ENCODE results near the gene ZBTB11. TPM values are rescaled to one million over a fixed set of nuclear protein-coding genes. Genes with fewer than 3 reads are reported as not detected.
A peak's percentile ranks its signal among the peaks of the same experiment; 100 is the strongest.

Gene ZBTB11
- total RNA-seq, 4 donors from 2014 or later = 22.1 to 34.2 (median 26.7) TPM

DNA sequence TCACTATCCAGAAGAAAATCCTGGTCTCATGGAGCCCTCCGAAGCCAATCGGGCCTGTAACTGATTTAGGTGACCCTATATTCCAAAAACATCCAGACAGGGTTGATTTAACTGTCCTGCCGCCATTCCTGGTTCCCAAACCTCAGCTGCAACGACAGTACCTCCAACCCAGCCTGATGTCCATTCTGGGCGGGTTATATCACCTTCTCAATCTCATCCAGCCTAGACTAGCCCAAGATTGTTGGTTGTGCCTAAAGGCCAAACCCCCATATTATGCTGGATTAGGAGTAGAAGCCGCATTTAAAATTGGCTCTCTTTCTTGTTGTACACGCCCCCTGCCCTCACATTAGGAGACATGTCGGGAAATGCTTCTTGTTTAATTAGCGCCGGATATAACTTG, 36.7 kb downstream of the ZBTB11 start:
- WGBS, 2 donors = 88% methylated on average over 10 of the region's 10 CpGs; no CpG with 5 or more reads in 1 of the 2 donors
- H3K4me3 ChIP-seq (ENCODE audit: low read depth, poor library complexity, severe bottlenecking) = no peak overlapping the region
- intact Hi-C loops (cut with DNase I; ENCODE audit: low total_unique reads) = no loop called here
- no peak for DNase-seq (ENCODE audit: low spot score in 2 of 2)
- TF ChIP-seq POLR2A (IDR thresholded peaks at IDR 0.05) = no peak
- TF ChIP-seq, protein P1, sequence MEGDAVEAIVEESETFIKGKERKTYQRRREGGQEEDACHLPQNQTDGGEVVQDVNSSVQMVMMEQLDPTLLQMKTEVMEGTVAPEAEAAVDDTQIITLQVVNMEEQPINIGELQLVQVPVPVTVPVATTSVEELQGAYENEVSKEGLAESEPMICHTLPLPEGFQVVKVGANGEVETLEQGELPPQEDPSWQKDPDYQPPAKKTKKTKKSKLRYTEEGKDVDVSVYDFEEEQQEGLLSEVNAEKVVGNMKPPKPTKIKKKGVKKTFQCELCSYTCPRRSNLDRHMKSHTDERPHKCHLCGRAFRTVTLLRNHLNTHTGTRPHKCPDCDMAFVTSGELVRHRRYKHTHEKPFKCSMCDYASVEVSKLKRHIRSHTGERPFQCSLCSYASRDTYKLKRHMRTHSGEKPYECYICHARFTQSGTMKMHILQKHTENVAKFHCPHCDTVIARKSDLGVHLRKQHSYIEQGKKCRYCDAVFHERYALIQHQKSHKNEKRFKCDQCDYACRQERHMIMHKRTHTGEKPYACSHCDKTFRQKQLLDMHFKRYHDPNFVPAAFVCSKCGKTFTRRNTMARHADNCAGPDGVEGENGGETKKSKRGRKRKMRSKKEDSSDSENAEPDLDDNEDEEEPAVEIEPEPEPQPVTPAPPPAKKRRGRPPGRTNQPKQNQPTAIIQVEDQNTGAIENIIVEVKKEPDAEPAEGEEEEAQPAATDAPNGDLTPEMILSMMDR (IDR thresholded peaks at IDR 0.05) = no peak

DNA sequence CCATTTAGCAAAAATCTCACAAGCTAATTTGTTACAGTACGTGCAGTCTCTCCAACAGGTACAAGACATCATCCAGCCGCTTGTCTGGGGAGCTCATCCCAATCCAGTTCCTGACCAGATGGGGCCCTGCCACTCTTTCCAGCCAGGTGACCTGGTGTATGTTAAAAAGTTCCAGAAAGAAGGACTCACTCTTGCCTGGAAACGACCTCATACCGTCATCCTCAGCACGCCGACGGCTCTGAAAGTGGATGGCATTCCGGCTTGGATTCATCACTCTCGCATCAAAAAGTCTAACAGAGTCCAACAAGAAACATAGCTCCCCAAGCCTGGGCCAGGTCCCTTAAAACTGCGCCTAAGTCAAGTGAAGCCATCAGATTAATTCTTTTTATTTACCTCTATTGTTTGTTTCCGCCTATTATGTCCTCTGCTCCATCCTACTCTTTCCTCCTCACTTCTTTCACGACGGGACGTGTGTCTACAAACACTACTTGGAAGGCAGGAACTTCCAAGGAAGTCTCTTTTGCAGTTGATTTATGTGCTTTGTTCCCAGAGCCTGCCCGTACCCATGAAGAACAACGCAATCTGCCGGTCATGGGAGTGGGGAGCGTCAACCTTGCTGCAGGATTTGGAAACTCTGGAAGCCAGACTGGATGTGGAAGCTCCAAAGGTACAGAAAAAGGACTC, 37.5 kb downstream of the ZBTB11 start:
- intact Hi-C loops (cut with DNase I; ENCODE audit: low total_unique reads) = no loop called here
- TF ChIP-seq, protein P1 (IDR thresholded peaks at IDR 0.05) = no peak
- TF ChIP-seq POLR2A (IDR thresholded peaks at IDR 0.05) = no peak
- peak in 1 of 2 donors; percentile 60 for DNase-seq (ENCODE audit: low spot score in 2 of 2)
- WGBS, 2 donors = 90% methylated on average over 18 of the region's 18 CpGs; no CpG with 5 or more reads in 1 of the 2 donors
- H3K4me3 ChIP-seq (ENCODE audit: low read depth, poor library complexity, severe bottlenecking) = no peak overlapping the region

DNA sequence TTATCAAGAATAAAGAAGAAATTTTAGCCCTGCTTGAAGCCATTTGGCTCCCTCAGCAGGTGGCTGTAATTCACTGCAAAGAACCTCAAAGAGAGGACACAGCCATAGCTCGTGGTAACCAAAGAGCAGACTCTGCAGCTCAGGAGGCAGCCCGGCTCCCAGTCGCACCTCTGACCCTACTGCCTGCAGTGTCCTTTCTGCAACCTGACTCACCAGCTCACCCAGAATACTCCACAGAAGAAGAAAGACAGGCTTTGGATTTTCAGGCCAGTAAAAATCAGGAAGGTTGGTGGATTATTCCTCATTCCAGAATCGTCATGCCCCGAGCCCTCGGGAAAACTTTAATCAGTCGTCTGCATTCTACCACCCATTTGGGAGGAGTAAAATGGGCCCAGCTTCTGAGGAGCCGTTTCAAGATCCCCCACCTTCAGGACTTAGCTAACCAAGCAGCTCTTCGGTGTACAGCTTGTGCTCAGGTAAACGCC, 38.6 kb downstream of the ZBTB11 start:
- 83 to 86% methylated on average over 9 to 10 of the region's 10 CpGs for WGBS, 2 donors
- DNase-seq (ENCODE audit: low spot score in 2 of 2) = peak in 1 of 2 donors; percentile 48
- intact Hi-C loops (cut with DNase I; ENCODE audit: low total_unique reads) = no loop called here
- TF ChIP-seq POLR2A (IDR thresholded peaks at IDR 0.05) = no peak
- TF ChIP-seq, protein P1 (IDR thresholded peaks at IDR 0.05) = no peak
- H3K4me3 ChIP-seq (ENCODE audit: low read depth, poor library complexity, severe bottlenecking) = no peak overlapping the region

DNA sequence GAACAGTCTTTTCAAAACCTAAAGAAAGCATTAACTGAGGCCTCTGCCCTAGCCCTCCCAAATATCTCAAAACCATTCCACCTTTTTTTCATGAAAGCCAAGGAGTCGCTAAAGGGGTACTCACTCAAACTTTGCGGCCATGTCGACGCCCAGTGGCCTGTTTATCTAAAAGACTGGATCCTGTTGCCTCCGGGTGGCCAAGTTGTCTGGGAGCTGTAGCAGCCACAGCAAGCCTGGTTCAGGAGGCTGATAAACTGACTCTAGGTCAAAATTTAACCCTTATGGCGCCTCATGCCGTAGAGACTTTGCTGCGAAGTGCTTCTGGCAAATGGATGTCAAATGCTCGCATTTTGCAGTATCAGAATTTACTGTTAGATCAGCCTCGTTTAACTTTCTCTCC, 39.5 kb downstream of the ZBTB11 start:
- TF ChIP-seq, protein P1 (IDR thresholded peaks at IDR 0.05) = no peak
- no peak for TF ChIP-seq POLR2A (IDR thresholded peaks at IDR 0.05)
- 94 to 95% methylated on average over 10 of the region's 10 CpGs for WGBS, 2 donors
- intact Hi-C loops (cut with DNase I; ENCODE audit: low total_unique reads) = no loop called here
- DNase-seq (ENCODE audit: low spot score in 2 of 2) = peak in 1 of 2 donors; percentile 39
- H3K4me3 ChIP-seq (ENCODE audit: low read depth, poor library complexity, severe bottlenecking) = no peak overlapping the region

DNA sequence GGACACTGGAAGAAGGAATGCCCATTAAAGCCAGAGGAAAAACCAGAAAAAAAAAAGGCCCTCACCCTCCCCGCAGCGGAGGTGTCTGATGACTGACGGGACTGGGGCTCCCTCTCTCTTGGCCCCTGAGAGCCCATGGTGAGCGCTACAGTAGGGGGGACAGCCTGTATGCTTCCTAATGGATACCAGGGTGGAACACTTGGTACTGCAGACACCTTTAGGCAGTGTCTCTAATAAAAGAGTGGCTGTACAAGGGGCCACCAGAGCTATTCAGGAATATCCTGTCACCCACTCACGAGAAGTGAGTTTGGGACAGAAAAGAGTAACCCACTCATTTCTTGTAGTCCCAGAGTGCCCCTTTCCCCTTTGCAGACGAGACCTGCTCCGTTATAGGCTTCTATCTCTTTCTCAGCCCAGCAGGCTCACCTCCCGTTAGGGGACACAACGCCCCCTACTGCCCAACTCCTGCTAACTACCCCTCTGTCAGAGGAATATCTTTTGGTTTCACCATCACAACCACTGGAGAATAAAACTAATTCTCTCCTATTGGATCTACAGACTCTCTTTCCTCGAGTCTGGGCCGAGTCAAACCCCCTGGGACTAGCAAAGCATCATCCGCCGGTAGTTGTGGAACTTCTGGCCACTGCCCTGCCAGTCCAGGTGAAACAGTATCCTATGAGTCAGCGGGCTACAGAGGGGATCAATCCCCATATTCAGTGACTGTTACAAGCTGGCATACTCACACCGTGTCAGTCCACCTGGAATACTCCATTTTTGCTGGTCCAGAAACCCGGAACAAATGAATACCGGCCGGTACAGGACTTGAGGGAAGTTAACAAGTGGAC, 40.8 kb downstream of the ZBTB11 start:
- peak; percentile 21 to 86 for DNase-seq (ENCODE audit: low spot score in 2 of 2)
- 54% methylated on average over 18 of the region's 18 CpGs for WGBS, 2 donors
- intact Hi-C loops (cut with DNase I; ENCODE audit: low total_unique reads) = no loop called here
- H3K4me3 ChIP-seq (ENCODE audit: low read depth, poor library complexity, severe bottlenecking) = no peak overlapping the region
- no peak for TF ChIP-seq POLR2A (IDR thresholded peaks at IDR 0.05)
- TF ChIP-seq, protein P1 (IDR thresholded peaks at IDR 0.05) = no peak

Measured in lower leg skin (tissue), 4 donors.